Measurements from ENCODE around the gene TCF19.

TCF19 gene

DNA sequence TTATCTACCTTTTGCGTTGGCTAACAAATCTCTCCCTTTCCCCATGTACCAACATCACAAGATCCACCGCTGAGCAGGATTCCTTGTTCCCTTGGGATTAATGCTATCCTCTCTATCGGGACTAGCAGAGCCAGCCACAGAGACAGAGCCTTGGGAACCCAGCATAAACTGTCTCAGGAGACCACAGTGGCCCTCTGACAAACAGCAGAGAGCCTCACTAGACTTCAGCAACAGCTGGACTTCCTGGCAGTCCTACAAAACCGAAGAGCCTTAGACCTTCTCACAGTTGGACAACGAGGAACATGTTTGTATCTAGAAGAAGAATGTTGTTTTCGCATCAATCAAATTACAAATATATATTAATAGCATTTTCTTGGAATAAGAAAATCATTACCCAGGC is 51.7 kb downstream of the TCF19 start:
- TF ChIP-seq, protein P1, sequence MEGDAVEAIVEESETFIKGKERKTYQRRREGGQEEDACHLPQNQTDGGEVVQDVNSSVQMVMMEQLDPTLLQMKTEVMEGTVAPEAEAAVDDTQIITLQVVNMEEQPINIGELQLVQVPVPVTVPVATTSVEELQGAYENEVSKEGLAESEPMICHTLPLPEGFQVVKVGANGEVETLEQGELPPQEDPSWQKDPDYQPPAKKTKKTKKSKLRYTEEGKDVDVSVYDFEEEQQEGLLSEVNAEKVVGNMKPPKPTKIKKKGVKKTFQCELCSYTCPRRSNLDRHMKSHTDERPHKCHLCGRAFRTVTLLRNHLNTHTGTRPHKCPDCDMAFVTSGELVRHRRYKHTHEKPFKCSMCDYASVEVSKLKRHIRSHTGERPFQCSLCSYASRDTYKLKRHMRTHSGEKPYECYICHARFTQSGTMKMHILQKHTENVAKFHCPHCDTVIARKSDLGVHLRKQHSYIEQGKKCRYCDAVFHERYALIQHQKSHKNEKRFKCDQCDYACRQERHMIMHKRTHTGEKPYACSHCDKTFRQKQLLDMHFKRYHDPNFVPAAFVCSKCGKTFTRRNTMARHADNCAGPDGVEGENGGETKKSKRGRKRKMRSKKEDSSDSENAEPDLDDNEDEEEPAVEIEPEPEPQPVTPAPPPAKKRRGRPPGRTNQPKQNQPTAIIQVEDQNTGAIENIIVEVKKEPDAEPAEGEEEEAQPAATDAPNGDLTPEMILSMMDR (IDR thresholded peaks at IDR 0.05; ENCODE audit: low read depth, low read length), result no peak
- no peak overlapping the region for H3K4me3 ChIP-seq (ENCODE audit: low read depth, low read length)
- DNase-seq (ENCODE audit: low read depth, low spot score), result no peak
- in situ Hi-C loops (cut with HindIII; ENCODE audit: low sequenced_read_pairs), result no loop called here

DNA sequence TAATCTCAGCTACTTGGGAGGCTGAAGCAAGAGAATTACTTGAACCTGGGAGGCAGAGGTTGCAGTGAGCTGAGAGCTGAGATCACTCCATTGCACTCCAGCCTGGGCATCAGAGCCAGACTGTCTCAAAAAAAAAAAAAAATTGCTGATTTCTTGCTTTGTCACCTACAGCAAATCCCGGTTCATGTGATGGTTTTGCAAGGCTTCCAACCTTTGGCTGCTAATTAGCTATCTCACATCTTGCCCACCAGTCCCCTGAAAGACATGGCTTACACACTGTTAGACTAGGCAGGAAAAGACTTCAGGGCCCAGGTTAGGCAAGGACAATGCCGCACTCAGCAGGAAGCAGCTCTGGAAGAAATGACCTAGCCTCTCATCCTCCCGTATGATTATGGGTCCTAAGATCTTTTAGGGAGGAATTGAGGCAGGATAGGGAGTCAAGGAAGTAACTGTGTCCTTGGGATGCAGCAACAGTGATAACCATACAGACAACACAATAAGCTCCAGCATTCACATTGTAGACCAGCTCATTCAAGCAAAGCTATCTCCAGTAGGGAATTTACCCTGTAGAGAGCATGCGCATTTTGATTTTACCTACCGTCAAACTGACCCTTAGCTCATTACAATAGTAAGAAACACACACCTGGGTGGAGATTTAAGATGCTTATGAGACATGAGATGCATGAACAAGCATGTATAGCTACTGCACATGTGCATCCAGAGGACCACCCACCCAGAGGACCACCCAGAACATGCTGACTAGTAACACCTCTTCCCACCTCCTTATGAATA is 52.5 kb downstream of the TCF19 start:
- in situ Hi-C loops (cut with HindIII; ENCODE audit: low sequenced_read_pairs), result no loop called here

More for the DNA sequence above, 52.5 kb downstream of the TCF19 start:
- H3K4me3 ChIP-seq (ENCODE audit: low read depth, low read length), result no peak overlapping the region
- DNase-seq (ENCODE audit: low read depth, low spot score), result no peak
- TF ChIP-seq, protein P1 (IDR thresholded peaks at IDR 0.05; ENCODE audit: low read depth, low read length), result no peak

Data from astrocyte of the spinal cord (primary cell).